MM.1S (cell line): Measurements from ENCODE around the gene IFI35.

Source experiments
- CTCF ChIP-seq: fragments of 300-600 bp; sonication (generic); IDR thresholded peaks from 2 replicates; pipeline ENCODE4 v1.5.1; 2016; ENCODE audit warnings: antibody characterized with exemption, low read length, mixed read lengths
- EZH2 ChIP-seq: fragments of 300-600 bp; sonication (generic); optimal IDR thresholded peaks from 2 replicates; pipeline ENCODE3; 2017; ENCODE audit warnings: low read depth, mild to moderate bottlenecking, antibody characterized with exemption, low read length, mixed read lengths

GRCh38 chr17:42997390-42997983 lies 9.1 kb upstream of the IFI35 start:
- TF ChIP-seq EZH2 (no peak), CTCF (no peak)
